IMR-90 (cell line): Measurements from ENCODE around the gene CUEDC2. TPM values are rescaled to one million over a fixed set of nuclear protein-coding genes. Genes with fewer than 3 reads are reported as not detected.

Experiments used
- RFX5 ChIP-seq: IDR thresholded peaks from 2 replicates; pipeline ENCODE4 v1.8.0; 2012; ENCODE audit warnings: low read depth, mild to moderate bottlenecking, low read length, moderate library complexity
- polyA plus RNA-seq, 3 experiments: library from polyadenylated mRNA; depleted of rRNA; stranded (reverse); fragments of >200 nt; gene quantifications; 2 replicates each; pipeline ENCODE4 v1.2.3, GENCODE V29; 2012; ENCODE audit warnings: low replicate concordance in 1 of 3
- total RNA-seq: library from RNA; depleted of rRNA; stranded (reverse); fragments of >200 nt; gene quantifications from 2 replicates; pipeline ENCODE4 v1.2.3, GENCODE V29; 2012
- TF ChIP-seq, protein P1 (sequence below): fragments of 150-350 bp; IDR thresholded peaks from 2 replicates; pipeline ENCODE4 v1.6.1; 2017; ENCODE audit warnings: mild to moderate bottlenecking, antibody characterized with exemption, low read length, low read depth

CUEDC2 gene
- total and polyA plus RNA-seq, 2 of the 4 experiments (the other 2 are of a cell fraction): 55.7 to 84.9 TPM

DNA sequence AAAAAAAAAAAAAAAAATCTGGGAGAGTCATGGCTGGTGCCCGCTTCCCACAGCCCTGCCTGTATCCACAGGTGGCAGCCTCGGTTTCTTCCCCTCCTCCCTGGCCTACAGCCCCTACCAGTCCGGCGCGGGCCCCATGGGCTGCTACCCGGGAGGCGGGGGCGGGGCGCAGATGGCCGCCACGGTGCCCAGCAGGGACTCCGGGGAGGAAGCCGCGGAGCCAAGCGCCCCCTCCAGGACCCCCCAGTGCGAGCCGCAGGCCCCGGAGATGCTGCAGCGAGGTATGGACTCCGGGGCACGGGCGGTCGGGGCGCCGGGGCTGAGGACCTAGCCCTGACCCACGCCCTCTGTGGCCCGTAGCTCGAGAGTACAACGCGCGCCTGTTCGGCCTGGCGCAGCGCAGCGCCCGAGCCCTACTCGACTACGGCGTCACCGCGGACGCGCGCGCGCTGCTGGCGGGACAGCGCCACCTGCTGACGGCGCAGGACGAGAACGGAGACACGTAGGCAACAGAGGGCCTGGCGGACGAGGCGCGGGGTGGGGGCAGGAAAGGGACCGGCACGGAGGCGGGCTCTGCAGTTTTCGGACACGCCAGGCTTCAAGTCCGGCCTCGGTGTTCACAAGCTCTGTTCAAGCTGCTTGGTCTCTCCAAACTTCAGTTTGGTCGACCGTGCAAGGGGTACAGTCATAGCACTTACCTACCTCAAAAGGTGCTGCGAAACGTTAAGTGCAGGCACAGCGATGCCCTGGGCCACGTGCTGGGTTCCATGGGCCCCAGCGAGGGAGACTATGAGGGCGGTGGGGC is 33.0 kb downstream of the CUEDC2 start (continued):
- TF ChIP-seq, protein P1, sequence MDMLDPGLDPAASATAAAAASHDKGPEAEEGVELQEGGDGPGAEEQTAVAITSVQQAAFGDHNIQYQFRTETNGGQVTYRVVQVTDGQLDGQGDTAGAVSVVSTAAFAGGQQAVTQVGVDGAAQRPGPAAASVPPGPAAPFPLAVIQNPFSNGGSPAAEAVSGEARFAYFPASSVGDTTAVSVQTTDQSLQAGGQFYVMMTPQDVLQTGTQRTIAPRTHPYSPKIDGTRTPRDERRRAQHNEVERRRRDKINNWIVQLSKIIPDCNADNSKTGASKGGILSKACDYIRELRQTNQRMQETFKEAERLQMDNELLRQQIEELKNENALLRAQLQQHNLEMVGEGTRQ: no peak
- no peak for TF ChIP-seq RFX5
